H9 (cell line): Measurements from ENCODE around the gene TNS2. TPM values are rescaled to one million over a fixed set of nuclear protein-coding genes. Genes with fewer than 3 reads are reported as not detected.

Experiments used
- DNase-seq: peaks from one replicate; pipeline ENCODE4 v3.0.0-alpha.2; 2017
- H2AFZ ChIP-seq: one replicate; pipeline ENCODE4 v1.6.1; 2013; ENCODE audit warnings: mild to moderate bottlenecking, low read length, control low read depth, moderate library complexity
- H2AK5ac ChIP-seq: 2 replicates; pipeline ENCODE4 v1.6.1; 2013; ENCODE audit warnings: low read length, control low read depth, mixed read lengths; ENCODE audit not compliant: insufficient read length
- H2BK120ac ChIP-seq: one replicate; pipeline ENCODE4 v1.6.1; 2013; ENCODE audit warnings: low read depth, mild to moderate bottlenecking, low read length, control low read depth, inconsistent platforms; ENCODE audit not compliant: poor library complexity, severe bottlenecking
- H2BK12ac ChIP-seq: 2 replicates; pipeline ENCODE4 v1.6.1; 2013; ENCODE audit warnings: low read length, control low read depth, mixed read lengths, low read depth; ENCODE audit not compliant: insufficient read length
- H2BK15ac ChIP-seq: 2 replicates; pipeline ENCODE4 v1.6.1; 2013; ENCODE audit warnings: low read depth, low read length, control low read depth
- H2BK20ac ChIP-seq: one replicate; pipeline ENCODE4 v1.6.1; 2013; ENCODE audit warnings: low read depth, mild to moderate bottlenecking, low read length, control low read depth, inconsistent platforms; ENCODE audit not compliant: poor library complexity, severe bottlenecking
- H2BK5ac ChIP-seq: 2 replicates; pipeline ENCODE4 v1.6.1; 2013; ENCODE audit warnings: low read length, control low read depth, mixed read lengths; ENCODE audit not compliant: insufficient read length
- H3K14ac ChIP-seq: 2 replicates; pipeline ENCODE4 v1.6.1; 2013; ENCODE audit warnings: low read length, control low read depth; ENCODE audit not compliant: insufficient read depth
- H3K18ac ChIP-seq: 2 replicates; pipeline ENCODE4 v1.6.1; 2013; ENCODE audit warnings: low read depth, mild to moderate bottlenecking, mixed read lengths, low read length, control low read depth; ENCODE audit not compliant: insufficient read length
- H3K23ac ChIP-seq: 2 replicates; pipeline ENCODE4 v1.6.1; 2013; ENCODE audit warnings: low read length, control low read depth, mixed read lengths, low read depth; ENCODE audit not compliant: insufficient read length
- H3K23me2 ChIP-seq: 2 replicates; pipeline ENCODE4 v1.6.1; 2013; ENCODE audit warnings: low read depth, mild to moderate bottlenecking, mixed read lengths, low read length, control low read depth; ENCODE audit not compliant: insufficient read length, poor library complexity, severe bottlenecking
- H3K27ac ChIP-seq: 2 replicates; pipeline ENCODE4 v1.5.1; 2013; ENCODE audit warnings: low read length, control low read depth, mixed read lengths, low read depth; ENCODE audit not compliant: insufficient read length
- H3K27me3 ChIP-seq: 2 replicates; pipeline ENCODE4 v1.6.1; 2013; ENCODE audit warnings: low read length, control low read depth, inconsistent platforms; ENCODE audit not compliant: insufficient read depth
- H3K4ac ChIP-seq: 2 replicates; pipeline ENCODE4 v1.6.1; 2013; ENCODE audit warnings: low read depth, mild to moderate bottlenecking, control low read depth, inconsistent platforms, low read length, moderate library complexity
- H3K4me1 ChIP-seq: 2 replicates; pipeline ENCODE4 v1.6.1; 2013; ENCODE audit warnings: low read length, control low read depth, inconsistent platforms; ENCODE audit not compliant: insufficient read depth
- H3K4me2 ChIP-seq: 2 replicates; pipeline ENCODE4 v1.6.1; 2013; ENCODE audit warnings: low read length, control low read depth, mixed read lengths; ENCODE audit not compliant: insufficient read length, insufficient read depth
- H3K56ac ChIP-seq: 2 replicates; pipeline ENCODE4 v1.6.1; 2013; ENCODE audit warnings: low read depth, mild to moderate bottlenecking, mixed read lengths, low read length, control low read depth; ENCODE audit not compliant: insufficient read length
- H3K79me1 ChIP-seq: 2 replicates; pipeline ENCODE4 v1.6.1; 2013; ENCODE audit warnings: low read depth, mild to moderate bottlenecking, moderate library complexity, low read length, control low read depth, inconsistent platforms; ENCODE audit not compliant: insufficient read depth, poor library complexity, severe bottlenecking
- H3K79me2 ChIP-seq: 2 replicates; pipeline ENCODE4 v1.6.1; 2013; ENCODE audit warnings: low read length, control low read depth, inconsistent platforms; ENCODE audit not compliant: insufficient read depth
- H3K9ac ChIP-seq: 2 replicates; pipeline ENCODE4 v1.6.1; 2013; ENCODE audit warnings: low read length, control low read depth, mixed read lengths; ENCODE audit not compliant: insufficient read length; ENCODE audit errors: extremely low read depth
- H3K9me3 ChIP-seq: one replicate; pipeline ENCODE4 v1.6.1; 2013; ENCODE audit warnings: low read depth, low read length, inconsistent platforms; ENCODE audit not compliant: control insufficient read depth
- H3T11ph ChIP-seq: one replicate; pipeline ENCODE4 v1.6.1; 2013; ENCODE audit warnings: mild to moderate bottlenecking, low read length, control low read depth, inconsistent platforms
- H4K20me1 ChIP-seq: one replicate; pipeline ENCODE4 v1.6.1; 2013; ENCODE audit not compliant: control insufficient read depth, insufficient read length, insufficient read depth
- H4K5ac ChIP-seq: 2 replicates; pipeline ENCODE4 v1.6.1; 2013; ENCODE audit warnings: low read depth, mild to moderate bottlenecking, mixed read lengths, low read length, control low read depth; ENCODE audit not compliant: insufficient read length
- H4K8ac ChIP-seq: replicated peaks from 2 replicates; pipeline ENCODE4 v1.6.1; 2013; ENCODE audit warnings: low read length, control low read depth, mixed read lengths, low read depth; ENCODE audit not compliant: insufficient read length
- H4K91ac ChIP-seq: 2 replicates; pipeline ENCODE4 v1.6.1; 2013; ENCODE audit warnings: low read depth, mild to moderate bottlenecking, moderate library complexity, mixed read lengths, low read length, control low read depth; ENCODE audit not compliant: insufficient read length
- H3K27ac Mint-ChIP-seq, 3 experiments: 2 replicates in 2 of 3; 3 replicates in 1 of 3; pipeline ENCODE4 v1.8.0; 2020 to 2021; ENCODE audit warnings: mixed read lengths in 3 of 3, mild to moderate bottlenecking in 1 of 3, moderate library complexity in 1 of 3
- H3K27me3 Mint-ChIP-seq: 2 replicates; pipeline ENCODE4 v1.8.0; 2021; ENCODE audit warnings: low read depth, mild to moderate bottlenecking, moderate library complexity, mixed read lengths
- H3K36me3 Mint-ChIP-seq, 3 experiments: 2 replicates in 2 of 3; 3 replicates in 1 of 3; pipeline ENCODE4 v1.8.0; 2020 to 2021; ENCODE audit warnings: low read depth in 3 of 3, mixed read lengths in 3 of 3; ENCODE audit not compliant: insufficient read depth in 1 of 3
- H3K4me1 Mint-ChIP-seq, 2 experiments: 2 replicates each; pipeline ENCODE4 v1.8.0; 2020; ENCODE audit warnings: mixed read lengths in 2 of 2
- H3K4me3 Mint-ChIP-seq, 2 experiments: 2 replicates in 1 of 2; 3 replicates in 1 of 2; pipeline ENCODE4 v1.8.0; 2020 to 2021; ENCODE audit warnings: mild to moderate bottlenecking in 2 of 2, mixed read lengths in 2 of 2, moderate library complexity in 1 of 2
- H3K9me3 Mint-ChIP-seq, 2 experiments: 2 replicates in 1 of 2; 3 replicates in 1 of 2; pipeline ENCODE4 v1.8.0; 2020; ENCODE audit warnings: mild to moderate bottlenecking in 2 of 2, mixed read lengths in 2 of 2, moderate library complexity in 1 of 2
- WGBS: extraction: QIAGEN DNeasy Blood & Tissue Kit; methylation state at CpG from one replicate; pipeline ENCODE4 v1.1.7; 2013; ENCODE audit warnings: missing lambda C conversion rate, low lambda C conversion rate, mixed read lengths; ENCODE audit not compliant: insufficient read length; ENCODE audit errors: extremely low coverage; 5-methylcytosine and 5-hydroxymethylcytosine counted together
- total RNA-seq: library from RNA; stranded (reverse); gene quantifications from 2 replicates; pipeline ENCODE4 v1.2.1, GENCODE V29; 2021
- TF ChIP-seq, protein P1 (sequence below): fragments of 200-600 bp; sonication (generic); conservative IDR thresholded peaks from 3 replicates; pipeline ENCODE4 v1.8.0; 2021; ENCODE audit warnings: antibody characterized with exemption, mild to moderate bottlenecking

TNS2 gene
- total RNA-seq, 1 experiment from 2014 or later = 4.5 TPM

DNA sequence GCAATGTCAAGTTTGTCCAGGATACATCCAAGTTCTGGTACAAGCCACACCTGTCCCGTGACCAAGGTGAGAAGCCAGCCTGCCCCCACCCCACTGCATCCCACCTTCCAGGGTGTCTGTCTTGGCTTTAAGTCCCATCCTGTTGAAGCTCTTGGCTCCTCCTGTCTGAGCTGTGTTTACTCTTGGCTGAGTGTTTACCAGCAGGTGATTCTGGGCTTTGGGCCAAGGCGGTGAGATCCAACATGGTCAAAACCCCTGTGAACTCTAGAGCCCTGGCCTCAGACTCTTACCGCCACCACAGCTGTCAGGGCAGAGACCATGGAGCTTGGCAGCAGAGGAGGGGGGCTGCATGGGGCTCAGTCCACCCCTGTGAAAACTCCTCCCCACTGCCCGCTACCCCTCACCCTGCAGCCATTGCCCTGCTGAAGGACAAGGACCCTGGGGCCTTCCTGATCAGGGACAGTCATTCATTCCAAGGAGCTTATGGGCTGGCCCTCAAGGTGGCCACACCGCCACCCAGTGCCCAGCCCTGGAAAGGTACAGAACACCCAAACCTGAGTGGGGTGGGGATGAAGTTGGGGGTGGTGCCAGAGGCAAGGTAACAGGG is 11.6 kb downstream of the TNS2 start:
- Mint-ChIP-seq H3K36me3 (peaks cover 2 to 8% (median 4%) of the 10 kb centered on the region in 3 experiments; a peak in 4 of 7 replicates), H3K9me3 (no peaks in the 10 kb centered on the region), H3K27me3 (peaks cover 44% of the 10 kb centered on the region), H3K4me3 (no peak overlapping the region), H3K27ac (no peak overlapping the region; a peak in 1 of 7 replicates), H3K4me1 (peaks cover 8 to 12% of the 10 kb centered on the region in 2 experiments)
- Histone ChIP-seq H3K18ac (no peak overlapping the region), H3K56ac (no peak overlapping the region), H3K27me3 (peaks cover 2% of the 10 kb centered on the region; the same call in 1 of the 2 replicates), H2AK5ac (no peak overlapping the region), H4K5ac (no peak overlapping the region), H3K79me2 (no peaks in the 10 kb centered on the region), H2BK12ac (no peak overlapping the region), H3K4me1 (no peaks in the 10 kb centered on the region), H4K91ac (no peak overlapping the region), H3K4ac (no peak overlapping the region), H3K9ac (no peak overlapping the region), H2BK120ac (no peak overlapping the region), H3K4me2 (no peak overlapping the region), H4K20me1 (no peaks in the 10 kb centered on the region), H2BK20ac (no peak overlapping the region), H2BK5ac (no peak overlapping the region), H4K8ac (no peak overlapping the region), H3K14ac (no peak overlapping the region), H3T11ph (no peak overlapping the region), H2BK15ac (no peak overlapping the region), H3K79me1 (no peaks in the 10 kb centered on the region), H2AFZ (no peak overlapping the region), H3K27ac (no peak overlapping the region), H3K23ac (no peak overlapping the region), H3K23me2 (no peaks in the 10 kb centered on the region), H3K9me3 (no peaks in the 10 kb centered on the region)
- peak; percentile 81 for DNase-seq
- no CpG with 5 or more reads among the region's 5 CpGs for WGBS
- TF ChIP-seq, protein P1, sequence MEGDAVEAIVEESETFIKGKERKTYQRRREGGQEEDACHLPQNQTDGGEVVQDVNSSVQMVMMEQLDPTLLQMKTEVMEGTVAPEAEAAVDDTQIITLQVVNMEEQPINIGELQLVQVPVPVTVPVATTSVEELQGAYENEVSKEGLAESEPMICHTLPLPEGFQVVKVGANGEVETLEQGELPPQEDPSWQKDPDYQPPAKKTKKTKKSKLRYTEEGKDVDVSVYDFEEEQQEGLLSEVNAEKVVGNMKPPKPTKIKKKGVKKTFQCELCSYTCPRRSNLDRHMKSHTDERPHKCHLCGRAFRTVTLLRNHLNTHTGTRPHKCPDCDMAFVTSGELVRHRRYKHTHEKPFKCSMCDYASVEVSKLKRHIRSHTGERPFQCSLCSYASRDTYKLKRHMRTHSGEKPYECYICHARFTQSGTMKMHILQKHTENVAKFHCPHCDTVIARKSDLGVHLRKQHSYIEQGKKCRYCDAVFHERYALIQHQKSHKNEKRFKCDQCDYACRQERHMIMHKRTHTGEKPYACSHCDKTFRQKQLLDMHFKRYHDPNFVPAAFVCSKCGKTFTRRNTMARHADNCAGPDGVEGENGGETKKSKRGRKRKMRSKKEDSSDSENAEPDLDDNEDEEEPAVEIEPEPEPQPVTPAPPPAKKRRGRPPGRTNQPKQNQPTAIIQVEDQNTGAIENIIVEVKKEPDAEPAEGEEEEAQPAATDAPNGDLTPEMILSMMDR = peak; percentile 57
